NB4 (cell line): ENCODE data around the gene TSPAN31.

Experiments used
- DNase-seq: peaks from one replicate; pipeline ENCODE4 v3.0.0; 2010; ENCODE audit warnings: low read depth
- H3K4me3 ChIP-seq: one replicate; pipeline ENCODE4 v1.5.1; 2011; ENCODE audit warnings: mild to moderate bottlenecking, low read depth, low read length, moderate library complexity
- MYC ChIP-seq: IDR thresholded peaks from 2 replicates; pipeline ENCODE4 v1.6.1; 2011; ENCODE audit warnings: low read depth, low read length
- POLR2A ChIP-seq: IDR thresholded peaks from 2 replicates; pipeline ENCODE4 v1.6.1; 2011; ENCODE audit warnings: mild to moderate bottlenecking; ENCODE audit not compliant: insufficient read length; ENCODE audit errors: extremely low read depth
- TF ChIP-seq, protein P1 (sequence below): IDR thresholded peaks from one replicate; pipeline ENCODE4 v1.5.1; 2012; ENCODE audit warnings: low read depth, low read length
- TF ChIP-seq, protein P2 (sequence below): IDR thresholded peaks from 2 replicates; pipeline ENCODE4 v1.6.1; 2011; ENCODE audit warnings: low read depth, low read length

TSPAN31 gene

DNA sequence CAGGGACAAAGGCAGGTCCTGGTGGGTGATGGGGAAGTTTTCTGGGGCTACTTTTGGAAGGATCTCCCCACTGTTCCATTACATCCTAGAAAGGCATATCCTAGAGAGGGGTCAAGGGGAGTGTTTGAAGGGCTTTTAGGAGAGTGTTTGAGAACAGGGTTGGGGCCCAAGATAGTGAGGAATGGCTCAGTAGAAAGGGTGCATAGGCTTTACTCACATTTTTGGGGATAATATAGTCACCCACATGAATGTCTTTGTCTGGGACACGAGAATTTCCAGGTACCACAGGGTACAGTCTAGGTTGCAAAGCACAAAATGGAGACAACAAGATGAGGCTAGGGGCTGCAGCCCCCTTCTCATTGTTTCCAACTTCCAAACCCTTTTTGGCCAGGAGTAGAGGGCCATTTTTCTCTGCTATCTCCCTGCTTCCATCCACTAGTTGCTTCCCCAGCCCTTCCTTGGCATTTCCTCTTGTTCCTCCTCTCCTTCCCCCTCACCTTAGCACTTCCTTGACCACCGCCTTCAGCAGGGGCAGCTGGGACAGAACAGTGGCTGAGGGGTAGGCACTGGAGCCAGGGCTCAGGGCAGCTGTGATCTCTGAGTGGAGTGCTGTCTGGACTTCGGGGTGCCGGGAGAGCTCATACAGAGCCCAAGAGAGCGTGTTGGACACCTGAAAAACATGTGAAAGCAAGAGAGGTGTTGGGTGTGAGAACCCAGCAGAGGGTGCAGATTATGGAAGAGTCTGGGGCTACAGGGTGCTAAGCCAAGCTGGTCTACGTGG is 19.2 kb downstream of the TSPAN31 start:
- no peak for DNase-seq
- H3K4me3 ChIP-seq = no peak overlapping the region
- TF ChIP-seq MYC (no peak), POLR2A (no peak)
- TF ChIP-seq, protein P1, sequence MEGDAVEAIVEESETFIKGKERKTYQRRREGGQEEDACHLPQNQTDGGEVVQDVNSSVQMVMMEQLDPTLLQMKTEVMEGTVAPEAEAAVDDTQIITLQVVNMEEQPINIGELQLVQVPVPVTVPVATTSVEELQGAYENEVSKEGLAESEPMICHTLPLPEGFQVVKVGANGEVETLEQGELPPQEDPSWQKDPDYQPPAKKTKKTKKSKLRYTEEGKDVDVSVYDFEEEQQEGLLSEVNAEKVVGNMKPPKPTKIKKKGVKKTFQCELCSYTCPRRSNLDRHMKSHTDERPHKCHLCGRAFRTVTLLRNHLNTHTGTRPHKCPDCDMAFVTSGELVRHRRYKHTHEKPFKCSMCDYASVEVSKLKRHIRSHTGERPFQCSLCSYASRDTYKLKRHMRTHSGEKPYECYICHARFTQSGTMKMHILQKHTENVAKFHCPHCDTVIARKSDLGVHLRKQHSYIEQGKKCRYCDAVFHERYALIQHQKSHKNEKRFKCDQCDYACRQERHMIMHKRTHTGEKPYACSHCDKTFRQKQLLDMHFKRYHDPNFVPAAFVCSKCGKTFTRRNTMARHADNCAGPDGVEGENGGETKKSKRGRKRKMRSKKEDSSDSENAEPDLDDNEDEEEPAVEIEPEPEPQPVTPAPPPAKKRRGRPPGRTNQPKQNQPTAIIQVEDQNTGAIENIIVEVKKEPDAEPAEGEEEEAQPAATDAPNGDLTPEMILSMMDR = no peak
- TF ChIP-seq, protein P2, sequence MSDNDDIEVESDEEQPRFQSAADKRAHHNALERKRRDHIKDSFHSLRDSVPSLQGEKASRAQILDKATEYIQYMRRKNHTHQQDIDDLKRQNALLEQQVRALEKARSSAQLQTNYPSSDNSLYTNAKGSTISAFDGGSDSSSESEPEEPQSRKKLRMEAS = no peak

DNA sequence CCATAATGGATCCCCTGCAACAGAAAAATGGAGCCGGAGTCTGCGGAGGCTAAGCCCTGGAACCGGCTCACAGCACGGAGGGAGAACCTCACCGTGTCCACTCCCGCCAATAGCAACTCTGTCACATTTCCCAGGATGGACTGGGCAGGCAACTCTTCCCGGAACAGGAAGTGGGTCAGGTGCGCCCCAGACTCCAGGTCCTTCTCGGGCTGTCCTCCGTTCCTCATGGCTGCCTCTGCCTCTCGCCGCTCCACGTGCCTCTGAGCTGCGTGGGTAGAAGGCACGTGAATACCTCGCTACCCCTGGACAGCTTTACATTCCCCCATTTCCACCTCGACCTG is 19.8 kb downstream of the TSPAN31 start:
- TF ChIP-seq, protein P1 = no peak
- DNase-seq = no peak
- H3K4me3 ChIP-seq = no peak overlapping the region

DNA sequence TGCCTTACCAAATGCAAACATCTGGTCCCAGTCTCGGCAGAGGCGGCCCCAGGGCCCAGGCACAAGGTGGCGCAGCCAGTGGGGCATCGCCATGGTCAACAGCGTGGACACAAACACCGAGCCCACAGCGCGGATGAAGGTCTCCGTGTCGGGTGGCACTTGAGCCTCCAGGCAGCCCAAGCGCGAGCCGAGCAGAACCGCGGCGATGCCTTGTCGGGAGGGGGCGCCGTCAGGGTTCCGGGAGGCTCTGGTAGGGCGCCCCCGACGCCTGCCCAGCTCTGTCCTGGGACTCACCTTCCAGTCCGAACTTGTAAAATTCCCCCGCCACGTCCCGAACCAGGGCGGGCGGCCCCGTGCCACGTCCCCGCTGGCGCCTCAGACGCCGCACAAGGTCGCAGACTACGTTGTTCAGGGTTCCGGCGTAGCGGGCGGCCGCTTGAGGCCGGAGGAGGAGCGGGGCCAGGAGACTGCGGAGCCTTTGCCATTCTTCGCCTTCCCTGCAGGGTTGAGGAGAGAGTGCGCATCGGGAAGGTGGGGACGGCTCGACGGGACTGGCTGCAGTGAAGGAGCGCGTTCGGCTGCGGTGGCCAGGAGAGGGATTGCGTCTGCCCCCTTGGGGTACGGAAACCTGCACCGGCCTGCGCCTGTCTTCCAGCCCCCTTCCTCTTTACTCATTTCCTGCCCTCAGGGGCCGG is 20.3 kb downstream of the TSPAN31 start:
- no peak overlapping the region for H3K4me3 ChIP-seq
- no peak for TF ChIP-seq POLR2A
- no peak for TF ChIP-seq MYC
- TF ChIP-seq, protein P1 = peak; percentile 35
- TF ChIP-seq, protein P2 = no peak
- peak; percentile 65 for DNase-seq

DNA sequence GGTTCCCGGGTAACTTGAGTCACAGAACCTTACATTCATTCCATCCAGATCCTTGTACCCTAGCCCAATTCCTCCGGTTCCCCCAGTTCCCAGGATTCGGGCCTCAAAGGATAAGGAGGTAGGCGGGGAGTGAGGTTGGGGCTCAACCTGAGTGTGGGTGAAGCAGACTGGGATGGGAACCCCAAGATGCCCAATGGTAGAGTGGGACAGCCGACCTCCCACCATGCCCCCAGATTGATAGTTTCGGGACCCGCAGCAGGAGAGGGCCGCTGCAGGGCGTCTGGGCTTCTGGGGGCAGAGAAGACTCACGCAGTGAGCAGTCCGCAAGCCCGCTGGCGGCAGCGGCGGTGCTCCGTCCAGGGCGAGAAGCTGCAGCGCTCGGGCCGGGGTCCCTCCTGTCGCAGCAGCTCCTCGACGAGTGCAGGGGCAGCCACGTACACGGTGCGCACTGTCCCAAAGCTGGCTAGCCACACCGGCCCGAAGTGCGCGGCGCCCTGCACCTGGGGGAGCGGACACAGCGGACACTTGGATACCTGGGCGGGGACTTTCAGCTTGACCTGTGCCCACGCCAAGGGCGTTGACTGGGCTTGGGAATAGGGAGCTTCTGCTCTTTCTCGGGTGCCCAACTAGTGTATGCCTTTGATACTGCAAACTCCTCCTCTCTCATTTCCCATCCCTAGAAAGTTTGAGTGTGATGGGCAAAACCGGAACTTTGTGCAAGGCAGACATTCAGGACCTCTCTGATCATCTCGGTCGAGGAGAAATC is 21.0 kb downstream of the TSPAN31 start:
- H3K4me3 ChIP-seq = peak overlapping the region; percentile 1
- DNase-seq = no peak
- TF ChIP-seq, protein P2 = no peak
- TF ChIP-seq POLR2A = no peak
- TF ChIP-seq, protein P1 = no peak
- no peak for TF ChIP-seq MYC

DNA sequence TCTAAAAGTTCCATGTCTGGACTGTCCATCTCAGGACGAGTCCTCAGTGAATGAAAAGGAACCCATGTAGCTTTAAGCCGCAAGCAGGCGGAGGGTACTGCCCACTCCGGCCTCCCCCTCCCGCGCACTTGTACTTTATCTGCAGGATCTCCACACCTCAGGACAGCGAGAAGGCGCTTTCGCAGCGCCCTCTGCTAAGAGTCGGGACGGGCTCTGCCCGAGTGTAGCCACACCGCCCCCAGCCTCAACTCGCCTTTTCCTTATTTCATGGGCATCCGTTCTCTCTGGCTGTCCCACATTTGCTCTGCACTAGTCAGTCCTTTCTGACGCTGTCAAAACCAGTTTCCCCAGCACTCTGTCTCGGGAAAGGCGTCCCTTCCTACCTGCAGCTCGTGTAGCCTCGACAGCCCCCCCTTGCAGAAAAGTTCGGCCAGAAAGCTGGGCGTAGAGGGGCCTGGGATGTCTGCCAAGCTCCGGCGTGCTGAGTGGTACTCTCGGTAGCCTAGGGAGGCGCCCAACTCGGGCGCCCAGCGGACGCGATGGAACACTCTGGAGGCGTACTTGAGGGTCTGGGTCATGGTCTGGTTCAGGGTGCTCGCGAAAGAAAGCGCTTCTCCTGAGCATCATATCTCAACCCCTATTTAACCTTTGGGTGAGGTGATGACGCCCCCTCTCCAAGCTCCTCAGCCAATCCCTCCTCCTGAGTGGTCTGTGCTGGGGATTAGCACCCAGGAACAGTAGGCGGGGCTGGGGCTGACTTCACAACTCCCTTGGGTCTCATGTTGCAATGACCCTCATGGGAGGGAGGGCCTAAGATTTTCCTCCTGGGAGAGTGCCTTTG is 21.8 kb downstream of the TSPAN31 start, which contains the start of gene CYP27B1:
Gene CYP27B1 (minus strand): TSS at position 615 of the 841 bp plus-strand sequence. CDS start 37 bp downstream, at position 578.
- DNase-seq = peak; percentile 88
- TF ChIP-seq, protein P1 = no peak
- TF ChIP-seq, protein P2 = no peak
- TF ChIP-seq POLR2A (no peak), MYC (no peak)
- peak within 1 kb of the TSS; percentile 1 for H3K4me3 ChIP-seq
